Motor neuron (in vitro differentiated cells): ENCODE measurements around the gene SLC25A30. TPM values are rescaled to one million over a fixed set of nuclear protein-coding genes. Genes with fewer than 3 reads are reported as not detected.
"Not testable (repeated sequence)": the region's sequence is repeated elsewhere in the genome, so short reads cannot be mapped to it uniquely, and the experiment has no call there.

Experiments used
- ATAC-seq, 8 experiments: fragments of 200-7000 bp; cut with Tn5 transposase; replicated peaks in 6 of 8; 2 replicates each; pipeline ENCODE4 v1.8.0; 2021; ENCODE audit warnings: mild to moderate bottlenecking in 8 of 8, moderate library complexity in 8 of 8
- H3K27ac ChIP-seq, 2 donors: fragments of 250-450 bp; sonication (Bioruptor Pico); 2 replicates each; pipeline ENCODE4 v1.9.0; 2021; ENCODE audit warnings: antibody characterized with exemption in 2 of 2, mild to moderate bottlenecking in 2 of 2, moderate library complexity in 1 of 2
- H3K4me1 ChIP-seq, 2 donors: fragments of 250-450 bp; sonication (Bioruptor Pico); replicated peaks in 1 of 2; 2 replicates each; pipeline ENCODE4 v1.6.1; 2021; ENCODE audit warnings: antibody characterized with exemption in 2 of 2, mild to moderate bottlenecking in 2 of 2, moderate library complexity in 1 of 2
- H3K4me3 ChIP-seq, 5 donors: fragments of 250-450 bp; sonication (Bioruptor Pico); 2 replicates each; pipeline ENCODE4 v1.9.0; 2021; ENCODE audit warnings: antibody characterized with exemption in 5 of 5, mild to moderate bottlenecking in 5 of 5, moderate library complexity in 4 of 5
- WGBS, 10 experiments: fragments of 450-650 bp; shearing (Covaris generic); methylation state at CpG; one replicate each; pipeline ENCODE4 v1.0.0; 2022; 5-methylcytosine and 5-hydroxymethylcytosine counted together
- in situ Hi-C, 9 experiments: fragments of 400-800 bp; cut with MboI; loops; one replicate each; pipeline ENCODE4 v1.15.0; 2021; ENCODE audit warnings: low sequenced_read_pairs in 9 of 9, low pct_unique_long_range_greater_than_20kb in 2 of 9; ENCODE audit not compliant: unreplicated experiment in 9 of 9
- total RNA-seq, 8 experiments: library from RNA; unstranded; fragments of 300-600 nt; gene quantifications; 2 replicates each; pipeline versions ENCODE4 v1.2.3 to v1.2.4, GENCODE V29; 2022

SLC25A30 gene
- total RNA-seq, 8 experiments from 2014 or later, result 2.8 to 12.1 (median 6.6) TPM

- Histone ChIP-seq H3K4me1 (no peaks in the 10 kb centered on the region), H3K27ac (no peak overlapping the region), H3K4me3 (no peak overlapping the region)
- WGBS, 10 experiments, result 83 to 100% (median 96%) methylated on average over 1 to 4 of the region's 4 CpGs; no CpG with 5 or more reads in 3 of the 10 experiments
- in situ Hi-C loops, result no loop called here
- no peak for ATAC-seq
These were observed 19.3 kb downstream of the SLC25A30 start for GRCh38 chr13:45398877-45399276.

- WGBS, 10 experiments, result 81 to 100% (median 95%) methylated on average over 1 to 8 of the region's 9 CpGs
- no peak for ATAC-seq
- Histone ChIP-seq H3K4me1 (no peaks in the 10 kb centered on the region), H3K4me3 (no peak overlapping the region), H3K27ac (no peak overlapping the region)
- in situ Hi-C loops, result no loop called here
These were observed 21.6 kb downstream of the SLC25A30 start for GRCh38 chr13:45396533-45397095.

- peak; percentile 50 to 90 (median 67) for ATAC-seq
- Histone ChIP-seq H3K4me3 (no peak overlapping the region), H3K4me1 (no peaks in the 10 kb centered on the region), H3K27ac (no peak overlapping the region)
- in situ Hi-C loops, result no loop called here
- 25 to 100% (median 47%) methylated on average over 1 to 4 of the region's 4 CpGs; no CpG with 5 or more reads in 3 of the 10 experiments for WGBS, 10 experiments
These were observed 24.1 kb downstream of the SLC25A30 start for GRCh38 chr13:45393941-45394570.

DNA sequence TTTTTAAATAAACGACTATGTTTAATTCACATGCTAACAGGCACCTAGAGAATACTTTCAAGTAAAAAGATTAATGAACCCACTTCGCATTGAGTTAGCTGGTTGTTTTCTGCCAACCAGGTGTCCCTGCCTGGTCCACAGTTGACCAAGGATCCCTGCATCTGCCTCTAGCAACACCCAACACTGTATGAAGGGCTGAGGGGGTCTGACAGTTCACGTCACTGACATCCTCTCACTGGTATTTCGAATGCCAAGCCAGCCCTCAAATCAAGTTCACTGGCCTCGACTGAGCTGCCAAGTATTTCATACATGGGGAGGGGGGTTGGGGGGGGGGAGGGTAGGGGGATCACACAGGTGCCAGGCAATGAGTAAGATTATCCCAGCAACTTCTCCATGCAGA lies 25.4 kb downstream of the SLC25A30 start:
- Histone ChIP-seq H3K27ac (no peak overlapping the region), H3K4me3 (no peak overlapping the region), H3K4me1 (no peaks in the 10 kb centered on the region)
- 79 to 100% (median 100%) methylated on average over 1 to 4 of the region's 5 CpGs; no CpG with 5 or more reads in 5 of the 10 experiments for WGBS, 10 experiments
- peak in 1 of 8 experiments; percentile 3 for ATAC-seq
- in situ Hi-C loops, result no loop called here

GRCh38 chr13:45391926-45392325 lies 26.2 kb downstream of the SLC25A30 start:
- 85 to 100% (median 93%) methylated on average over 1 to 6 of the region's 6 CpGs; no CpG with 5 or more reads in 1 of the 10 experiments for WGBS, 10 experiments
- Histone ChIP-seq H3K4me1 (no peaks in the 10 kb centered on the region), H3K27ac (no peak overlapping the region), H3K4me3 (no peak overlapping the region)
- no peak for ATAC-seq
- in situ Hi-C loops, result no loop called here

DNA sequence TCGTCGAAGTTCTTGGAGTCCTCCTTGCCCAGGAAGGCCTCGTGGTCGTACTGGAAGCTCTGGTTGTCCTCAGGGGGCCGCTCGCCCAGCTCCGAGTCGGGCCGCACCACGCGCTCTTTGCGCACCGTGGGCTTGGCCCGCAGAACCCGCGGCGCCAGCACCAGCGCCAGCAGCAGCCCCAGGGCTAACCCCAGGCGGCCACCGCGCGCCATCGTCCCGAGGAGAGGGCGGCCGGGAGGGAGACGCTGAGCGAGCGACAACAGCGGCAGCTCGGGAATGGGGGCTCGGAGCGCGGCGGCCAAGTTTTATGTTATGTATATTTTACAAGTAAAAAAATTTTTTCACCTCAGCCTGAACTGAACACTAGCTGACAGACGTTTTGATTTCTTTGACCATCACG lies 27.0 kb downstream of the SLC25A30 start:
- in situ Hi-C loops, H3K27ac ChIP-seq, H3K4me1 ChIP-seq, H3K4me3 ChIP-seq: not testable (repeated sequence)
- ATAC-seq, result peak in 5 of 8 experiments; percentile 26 to 53 (median 45)
- 69 to 100% (median 87%) methylated on average over 1 to 3 of the region's 37 CpGs; no CpG with 5 or more reads in 4 of the 10 experiments for WGBS, 10 experiments

DNA sequence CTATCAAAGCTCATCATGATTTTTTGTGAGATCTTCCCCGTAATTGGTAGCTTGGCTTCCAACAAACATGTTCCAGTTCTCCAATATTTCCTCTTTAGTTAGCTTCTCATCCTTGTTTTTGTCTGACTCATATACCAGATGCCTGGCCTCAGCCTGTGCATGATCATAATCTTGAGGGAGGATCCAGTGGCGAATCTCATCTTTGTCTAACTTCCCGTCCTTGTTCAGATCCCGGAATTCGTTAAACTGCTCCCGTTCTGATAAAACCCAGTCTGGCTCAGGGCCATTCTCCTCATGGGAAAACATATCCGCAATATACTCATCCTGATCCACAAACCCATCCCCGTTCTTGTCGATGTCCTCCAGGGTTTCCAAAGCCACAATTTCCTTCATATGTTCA lies 27.8 kb downstream of the SLC25A30 start:
- WGBS, 10 experiments, result 93 to 100% (median 100%) methylated on average over 1 to 4 of the region's 9 CpGs; no CpG with 5 or more reads in 7 of the 10 experiments
- H3K27ac ChIP-seq, in situ Hi-C loops, H3K4me3 ChIP-seq, ATAC-seq, H3K4me1 ChIP-seq: not testable (repeated sequence)

GRCh38 chr13:45388664-45389063 lies 29.5 kb downstream of the SLC25A30 start:
- Histone ChIP-seq H3K4me3 (no peak overlapping the region), H3K4me1 (no peaks in the 10 kb centered on the region), H3K27ac (no peak overlapping the region)
- in situ Hi-C loops, result no loop called here
- peak in 3 of 8 experiments; percentile 75 to 95 (median 83) for ATAC-seq
- 70 to 100% (median 97%) methylated on average over 1 to 4 of the region's 4 CpGs; no CpG with 5 or more reads in 2 of the 10 experiments for WGBS, 10 experiments

DNA sequence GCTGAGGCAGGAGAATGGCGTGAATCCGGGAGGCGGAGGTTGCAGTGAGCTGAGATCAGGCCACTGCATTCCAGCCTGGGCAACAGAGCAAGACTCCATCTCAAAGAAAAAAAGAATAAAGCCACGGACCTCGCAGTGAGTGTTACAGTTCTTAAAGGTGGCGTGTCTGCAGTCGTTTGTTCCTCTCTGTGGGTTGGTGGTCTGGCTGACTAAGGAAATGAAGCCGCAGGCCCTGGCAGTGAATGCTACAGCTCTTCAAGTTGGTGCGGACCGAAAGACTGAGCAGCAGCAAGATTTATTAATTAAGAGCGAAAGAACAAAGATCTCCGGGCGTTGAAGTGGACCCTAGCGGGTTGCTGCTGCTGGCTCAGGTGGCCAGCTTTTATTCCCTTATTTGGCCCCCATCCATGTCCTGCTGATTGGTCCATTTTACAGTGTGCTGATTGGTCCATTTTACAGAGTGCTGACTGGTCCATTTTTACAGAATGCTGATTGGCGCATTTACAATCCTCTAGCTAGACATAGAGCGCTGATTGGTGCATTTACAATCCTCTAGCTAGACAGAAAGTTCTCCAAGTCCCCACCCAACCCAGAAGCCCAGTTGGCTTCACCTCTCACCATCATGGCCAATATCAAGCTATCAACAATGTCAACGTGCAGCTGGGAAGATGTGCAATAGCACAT lies 31.1 kb downstream of the SLC25A30 start:
- WGBS, 10 experiments, result 87 to 100% (median 100%) methylated on average over 1 to 11 of the region's 17 CpGs; no CpG with 5 or more reads in 1 of the 10 experiments
- H3K4me1 ChIP-seq, H3K4me3 ChIP-seq, ATAC-seq, in situ Hi-C loops, H3K27ac ChIP-seq: not testable (repeated sequence)

DNA sequence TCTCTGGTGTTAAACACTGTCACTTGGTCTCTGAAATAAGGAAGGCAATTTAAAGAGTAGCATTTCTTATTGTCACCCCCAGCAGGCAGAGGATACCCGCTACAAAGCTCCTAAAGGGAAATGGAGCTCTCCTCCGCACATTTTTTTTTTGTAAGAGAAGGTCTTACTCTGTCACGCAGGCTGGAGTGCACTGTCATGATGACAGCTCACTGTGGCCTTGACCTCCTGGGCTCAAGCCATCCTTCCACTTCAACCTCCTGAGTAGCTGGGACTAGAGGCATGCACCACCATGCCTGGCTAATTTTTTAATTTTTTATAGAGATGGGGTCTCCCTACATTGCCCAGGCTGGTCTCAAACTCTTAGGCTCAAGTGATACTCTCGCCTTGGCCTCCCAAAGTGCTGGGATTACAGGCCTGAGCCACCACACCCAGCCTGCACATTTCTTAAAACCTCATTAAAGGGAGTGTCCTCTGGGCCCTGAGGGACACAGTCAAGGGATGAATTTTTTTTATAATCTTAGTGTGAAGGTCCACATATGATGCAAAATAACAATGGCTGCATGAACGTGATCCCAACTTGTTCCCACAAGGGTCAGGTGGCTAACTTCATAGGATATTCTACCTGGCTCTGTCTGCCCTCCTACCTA lies 32.1 kb downstream of the SLC25A30 start:
- WGBS, 10 experiments, result 70 to 100% (median 92%) methylated on average over 1 to 5 of the region's 5 CpGs; no CpG with 5 or more reads in 2 of the 10 experiments

GRCh38 chr13:45385320-45385719 lies 32.9 kb downstream of the SLC25A30 start:
- no peak for ATAC-seq
- no peak overlapping the region for H3K27ac ChIP-seq
- no peaks in the 10 kb centered on the region for H3K4me1 ChIP-seq
- 90 to 100% (median 100%) methylated on average over 1 to 3 of the region's 5 CpGs; no CpG with 5 or more reads in 6 of the 10 experiments for WGBS, 10 experiments
- in situ Hi-C loops, result no loop called here
- no peak overlapping the region for H3K4me3 ChIP-seq

More for the DNA sequence above, 32.1 kb downstream of the SLC25A30 start:
- H3K27ac ChIP-seq, result no peak overlapping the region
- H3K4me1 ChIP-seq, result no peaks in the 10 kb centered on the region
- in situ Hi-C loops, result no loop called here
- peak in 2 of 8 experiments; percentile 76 to 84 for ATAC-seq
- no peak overlapping the region for H3K4me3 ChIP-seq

- WGBS, 10 experiments, result 63 to 100% (median 89%) methylated on average over 2 to 4 of the region's 4 CpGs; no CpG with 5 or more reads in 2 of the 10 experiments
- ATAC-seq, result no peak
- Histone ChIP-seq H3K4me1 (no peaks in the 10 kb centered on the region), H3K4me3 (no peak overlapping the region), H3K27ac (no peak overlapping the region)
- in situ Hi-C loops, result no loop called here
These were observed 33.5 kb downstream of the SLC25A30 start for GRCh38 chr13:45384474-45385174.
